GM12875 (cell line): ENCODE results near the gene PICK1.

Source experiments
- H3K4me3 ChIP-seq: one replicate; pipeline ENCODE4 v1.5.1; 2011; ENCODE audit warnings: low read depth, low read length, control low read depth
- CTCF ChIP-seq: IDR thresholded peaks from 2 replicates; pipeline ENCODE4 v1.5.1; 2011; ENCODE audit warnings: low read depth, mild to moderate bottlenecking, control low read depth, inconsistent platforms, low read length, moderate library complexity, borderline replicate concordance; ENCODE audit not compliant: insufficient read depth

Gene PICK1

GRCh38 chr22:38070250-38070921, 13.2 kb downstream of the PICK1 start:
- no peak overlapping the region for H3K4me3 ChIP-seq
- TF ChIP-seq CTCF, result no peak

DNA sequence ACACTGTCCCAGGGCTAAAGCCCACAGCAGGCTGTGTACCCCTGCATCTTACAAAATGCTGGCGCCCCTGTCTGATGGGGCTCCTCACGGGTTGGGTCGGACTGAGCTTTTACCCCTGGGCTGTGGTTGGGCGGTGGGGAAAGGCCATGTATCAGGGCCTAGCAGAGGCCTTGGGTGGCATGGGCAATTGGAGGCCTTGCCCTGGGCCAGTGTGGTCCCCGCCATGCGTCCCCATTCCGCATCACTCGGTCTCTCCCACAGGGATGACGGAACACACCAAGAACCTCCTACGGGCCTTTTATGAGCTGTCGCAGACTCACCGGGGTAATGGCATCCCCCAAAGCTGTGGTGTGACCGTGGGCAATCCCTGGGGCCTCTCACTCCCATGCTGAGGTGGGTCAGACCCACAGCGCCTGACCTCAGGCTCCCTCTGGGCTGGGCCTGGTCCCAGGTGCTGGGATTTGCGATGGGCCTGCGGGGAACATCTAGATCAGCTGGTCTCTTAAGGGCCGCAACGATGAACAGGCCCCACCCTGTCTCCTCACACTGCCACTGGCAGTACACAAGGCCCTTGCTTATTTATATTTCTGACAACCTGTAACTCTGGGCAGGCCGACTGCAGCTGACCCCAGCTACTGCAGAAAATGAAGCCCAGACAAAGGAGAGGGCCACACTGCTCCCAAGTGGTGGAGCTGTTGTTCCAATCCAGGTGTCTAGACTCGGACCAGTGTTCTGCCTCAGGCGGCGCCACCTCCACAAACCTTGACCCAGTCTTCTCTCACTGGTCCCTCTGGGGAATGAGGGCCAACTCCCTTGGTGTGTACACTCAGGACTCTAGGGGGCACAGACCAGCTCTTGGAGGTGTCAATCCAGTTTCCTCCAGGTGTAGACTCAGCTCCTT, 14.5 kb downstream of the PICK1 start:
- no peak overlapping the region for H3K4me3 ChIP-seq
- no peak for TF ChIP-seq CTCF

- no peak overlapping the region for H3K4me3 ChIP-seq
- TF ChIP-seq CTCF, result no peak
Measured at GRCh38 chr22:38072322-38073149, 15.3 kb downstream of the PICK1 start.

DNA sequence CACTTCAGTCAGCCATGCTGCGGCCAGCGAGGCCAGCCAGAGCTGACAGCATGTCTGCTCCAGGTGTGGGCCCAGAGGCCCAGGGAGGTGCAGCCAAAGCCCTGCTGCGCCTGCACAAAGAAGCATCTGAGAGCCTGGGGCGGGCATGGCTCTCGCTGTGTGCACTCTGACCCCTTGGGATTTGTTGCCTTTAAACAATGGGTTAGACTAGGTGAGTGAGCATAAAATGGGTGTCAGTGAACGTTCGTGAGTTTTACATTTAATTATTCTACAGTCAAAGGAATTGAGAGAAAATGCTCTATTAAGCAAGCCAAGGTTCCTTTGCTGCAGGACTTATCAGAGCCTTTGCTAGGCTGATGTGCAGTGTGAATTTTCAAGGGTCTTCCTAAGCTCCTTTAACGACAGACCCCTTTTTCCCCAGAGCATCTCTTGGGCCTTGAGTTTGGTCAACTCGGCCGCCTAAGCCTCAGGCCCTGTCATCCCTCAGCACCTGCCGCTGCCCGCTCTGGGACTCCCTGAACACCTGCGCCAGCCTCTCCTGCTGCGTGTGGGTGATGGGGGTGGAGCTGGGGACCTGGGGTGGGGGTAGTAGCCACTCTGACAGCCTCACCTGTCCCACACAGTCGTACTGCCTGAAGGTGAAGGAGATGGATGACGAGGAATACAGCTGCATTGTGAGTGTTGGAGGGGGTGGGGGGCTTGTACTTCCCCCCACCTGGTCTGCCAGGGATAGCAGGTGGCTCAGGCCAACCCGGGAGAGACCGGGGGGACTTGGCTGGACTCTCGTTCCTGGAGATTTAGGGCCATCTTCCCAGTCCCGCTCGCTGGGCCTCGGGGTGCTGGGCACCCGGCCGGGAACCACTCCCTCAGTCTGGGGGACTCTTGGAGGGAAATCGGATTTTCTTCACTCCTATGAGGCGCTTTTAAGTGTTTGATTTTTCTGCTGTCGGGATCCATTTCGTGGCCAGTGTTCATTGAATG, 16.2 kb downstream of the PICK1 start:
- no peak overlapping the region for H3K4me3 ChIP-seq
- no peak for TF ChIP-seq CTCF

- no peak for TF ChIP-seq CTCF
- no peak overlapping the region for H3K4me3 ChIP-seq
Measured at GRCh38 chr22:38074181-38075104, 17.2 kb downstream of the PICK1 start.
